HG03342 (cell line): Measurements from ENCODE around the gene COX10.
A peak's percentile ranks its signal among the peaks of the same experiment; 100 is the strongest.
"Not testable (repeated sequence)": the region's sequence is repeated elsewhere in the genome, so short reads cannot be mapped to it uniquely, and the experiment has no call there.

Experiments used
- ATAC-seq: cut with Tn5 transposase; IDR thresholded peaks from one replicate; pipeline ENCODE4 v1.9.1; 2021; ENCODE audit warnings: mild to moderate bottlenecking, moderate library complexity; ENCODE audit not compliant: unreplicated experiment

The COX10 gene

DNA sequence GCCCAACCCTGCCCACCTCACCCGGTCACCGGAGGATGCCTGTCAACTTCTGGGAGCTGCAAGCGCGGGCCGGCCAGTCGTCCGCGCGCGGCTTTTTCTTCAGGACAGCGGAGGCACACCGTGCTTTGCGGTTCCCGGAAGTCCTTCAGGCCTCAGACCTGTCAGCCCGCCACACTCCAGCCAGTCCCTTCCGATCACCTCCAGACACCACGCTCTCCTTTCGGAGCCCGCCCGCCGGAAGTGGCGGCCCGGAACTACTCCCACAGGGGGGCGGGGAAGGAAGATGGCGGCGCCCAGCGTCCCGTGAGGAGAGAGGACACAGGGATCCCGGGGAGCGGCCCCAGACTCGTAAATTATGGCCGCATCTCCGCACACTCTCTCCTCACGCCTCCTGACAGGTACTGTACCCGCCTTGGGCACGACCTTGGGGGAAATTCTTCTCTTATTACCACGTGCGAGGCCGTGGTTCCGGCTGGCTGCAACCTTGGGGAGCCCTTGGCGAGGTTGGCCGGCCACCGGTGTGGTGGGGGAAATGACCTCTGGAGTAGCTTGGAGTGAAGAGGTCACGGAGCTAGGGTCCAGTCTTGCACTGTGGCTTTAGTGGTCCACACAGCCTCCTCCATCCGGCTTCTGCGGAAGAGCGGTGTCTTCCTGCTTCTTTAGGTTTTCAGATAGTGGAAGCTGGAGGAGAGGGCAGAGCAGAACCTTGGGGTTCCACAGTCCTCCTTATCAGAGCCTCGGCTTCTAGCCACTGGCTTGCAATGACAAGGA lies at the start of gene COX10:
TSS of gene COX10 (plus strand) at position 254 of the 771 bp plus-strand sequence. CDS start at position 356, 102 bp downstream.
- ATAC-seq, result peak; percentile 99

DNA sequence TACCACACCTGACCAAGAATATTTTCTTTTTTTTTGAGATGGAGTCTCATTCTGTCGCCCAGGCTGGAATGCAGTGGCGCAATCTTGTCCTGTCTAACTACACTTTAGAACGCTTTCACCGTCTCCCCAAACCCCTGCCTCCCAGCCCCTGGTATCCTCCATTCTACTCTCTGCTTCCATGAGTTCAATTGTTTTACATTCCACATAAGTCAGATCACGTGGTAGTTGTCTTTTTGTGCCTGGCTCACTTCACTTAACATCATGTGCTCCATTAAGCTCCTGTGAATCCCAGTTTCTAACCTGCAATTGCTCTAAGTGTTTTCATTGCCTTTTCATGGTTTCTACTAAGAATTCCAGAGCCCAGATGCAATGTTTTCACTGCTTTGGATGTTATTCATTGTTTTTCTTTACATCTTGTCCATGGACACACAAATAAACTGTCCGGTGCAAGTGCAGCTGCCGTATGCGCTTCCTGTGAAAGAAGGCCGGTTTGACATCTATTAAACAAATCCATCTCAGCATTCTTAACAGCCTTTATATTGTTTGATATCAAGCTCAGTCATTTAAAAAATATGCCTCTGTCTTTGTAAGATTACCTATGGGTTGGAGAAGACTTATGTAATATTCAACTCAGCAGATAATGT lies 47.5 kb upstream of the COX10 start:
- ATAC-seq, result not testable (repeated sequence)

DNA sequence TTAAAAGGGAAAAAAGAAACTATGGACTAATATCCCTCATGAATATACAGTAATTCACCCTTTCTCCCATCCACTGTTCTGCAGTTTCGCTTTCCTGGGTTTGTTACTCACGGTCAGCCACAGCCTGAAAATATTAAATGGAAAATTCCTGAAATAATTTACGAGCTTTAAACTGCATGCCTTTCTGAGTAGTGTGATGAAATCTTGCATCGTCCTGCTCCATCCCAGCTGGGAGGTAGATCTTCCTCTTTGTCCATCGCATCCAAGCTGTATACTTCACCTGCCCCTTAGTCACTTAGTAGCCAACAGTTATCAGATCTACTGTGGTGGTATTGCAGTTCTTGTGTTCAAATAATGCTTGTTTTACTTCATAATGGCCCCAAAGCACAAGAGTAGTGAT lies 39.5 kb upstream of the COX10 start:
- not testable (repeated sequence) for ATAC-seq

DNA sequence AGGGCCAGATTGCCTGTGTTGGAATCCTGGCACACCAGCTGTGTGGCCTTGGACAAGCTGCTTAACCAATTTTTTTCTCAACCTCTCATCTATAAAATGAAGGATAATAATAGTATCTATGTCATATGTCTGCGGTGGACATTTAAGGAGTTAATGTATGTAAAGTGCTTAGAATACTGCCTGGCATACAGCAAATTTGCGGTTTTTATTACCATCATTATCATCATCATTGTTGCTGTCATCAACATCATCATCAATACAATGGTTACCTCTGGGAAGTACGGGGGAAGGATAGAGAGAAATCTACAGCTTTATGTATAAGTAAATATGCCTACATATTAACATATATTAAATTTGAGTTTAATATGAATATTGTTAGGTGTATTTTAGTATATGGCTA lies 37.1 kb upstream of the COX10 start:
- no peak for ATAC-seq

DNA sequence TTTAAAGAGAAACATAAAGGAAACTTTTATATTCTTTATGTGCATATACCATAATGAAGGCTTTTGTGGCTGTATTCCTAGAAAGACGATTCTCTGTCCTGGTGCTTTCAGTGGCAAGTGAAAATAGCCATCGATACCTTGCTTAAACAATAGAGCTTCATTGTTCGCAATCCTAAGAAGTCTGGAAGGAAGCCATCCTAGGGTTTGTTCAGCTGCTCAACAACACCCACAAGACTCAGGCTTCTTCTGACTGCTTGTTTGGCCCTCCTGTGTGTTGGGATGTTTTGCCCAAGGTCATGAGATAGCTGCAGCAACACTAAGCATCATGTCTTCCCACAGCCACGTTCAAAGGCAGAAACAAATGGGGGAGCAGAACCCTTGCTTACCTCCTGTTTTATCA lies 36.1 kb upstream of the COX10 start:
- no peak for ATAC-seq

DNA sequence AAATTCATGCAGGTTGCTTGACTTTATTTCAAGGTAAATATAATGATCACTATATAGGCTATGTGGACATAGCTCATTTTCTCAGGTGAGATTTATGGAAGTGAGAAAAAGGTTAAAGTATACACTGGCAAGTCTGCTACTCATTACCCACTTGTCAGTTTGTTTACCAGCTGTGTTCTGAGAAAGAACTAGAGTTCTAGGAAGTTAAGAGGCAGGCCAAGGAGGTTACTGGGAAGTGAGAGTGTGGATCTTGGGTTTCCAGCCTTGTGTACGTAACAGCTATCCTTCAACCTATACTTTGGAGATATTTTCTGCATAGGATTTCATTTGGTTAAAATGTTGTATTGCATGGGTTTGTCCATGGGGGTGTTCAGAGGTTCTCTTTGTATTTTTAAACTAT lies 31.9 kb upstream of the COX10 start:
- no peak for ATAC-seq

DNA sequence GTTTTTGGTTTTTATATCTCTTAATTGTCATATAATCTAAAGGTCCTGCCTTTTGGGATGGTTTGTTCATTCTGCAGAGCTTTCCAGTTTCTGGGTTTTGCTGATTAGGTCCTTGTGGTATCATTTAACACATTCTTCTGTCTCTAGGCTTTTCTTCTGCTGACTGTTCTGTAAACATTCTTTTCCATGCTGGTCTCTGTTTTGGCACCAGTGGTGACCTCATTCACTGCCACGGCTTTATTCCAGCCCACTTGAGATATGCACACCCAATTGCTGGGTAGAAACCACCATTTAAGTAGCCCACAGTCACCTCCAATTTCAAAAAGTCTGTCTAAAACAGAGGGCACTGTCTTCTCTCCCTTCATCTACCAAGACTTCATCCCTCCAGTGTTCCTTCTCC lies 31.1 kb upstream of the COX10 start:
- no peak for ATAC-seq

DNA sequence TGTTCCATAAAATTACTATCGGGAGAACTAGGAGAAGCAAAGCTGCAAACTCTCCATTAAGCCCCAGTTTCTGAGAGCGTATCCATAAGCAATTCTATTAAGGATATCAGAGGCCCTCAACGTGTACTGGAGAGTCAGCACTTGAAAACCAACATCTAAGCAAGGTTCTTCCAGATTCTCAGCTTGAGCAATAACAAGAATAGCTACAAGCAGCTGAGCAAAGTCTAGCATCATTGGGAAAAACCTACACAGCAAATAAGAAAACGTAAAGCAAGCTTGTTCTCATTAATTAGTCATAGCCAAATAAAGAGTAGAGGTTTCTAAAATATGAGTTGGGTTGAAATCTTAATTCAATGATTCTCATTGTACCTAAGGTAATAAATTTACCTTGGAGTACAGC lies 26.9 kb upstream of the COX10 start:
- ATAC-seq, result no peak

DNA sequence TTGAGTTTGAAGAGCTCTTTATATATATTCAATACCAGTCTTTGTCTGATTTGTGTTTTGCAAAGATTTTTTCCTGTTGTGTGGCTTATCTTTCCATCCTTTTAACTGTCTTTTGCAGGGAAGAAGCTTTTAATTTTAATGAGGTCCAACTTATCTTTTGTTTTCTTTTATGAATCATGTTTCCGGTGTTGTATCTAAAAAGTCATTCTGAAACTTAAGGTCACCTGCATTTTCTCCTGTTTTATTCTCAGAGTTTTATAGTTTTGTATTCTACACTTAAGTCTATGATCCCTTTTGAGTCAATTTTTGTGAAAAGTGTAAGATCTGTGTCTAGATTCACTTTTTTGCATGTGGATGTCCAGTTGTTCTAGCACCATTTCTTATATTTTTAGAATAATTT lies 24.6 kb upstream of the COX10 start:
- no peak for ATAC-seq

DNA sequence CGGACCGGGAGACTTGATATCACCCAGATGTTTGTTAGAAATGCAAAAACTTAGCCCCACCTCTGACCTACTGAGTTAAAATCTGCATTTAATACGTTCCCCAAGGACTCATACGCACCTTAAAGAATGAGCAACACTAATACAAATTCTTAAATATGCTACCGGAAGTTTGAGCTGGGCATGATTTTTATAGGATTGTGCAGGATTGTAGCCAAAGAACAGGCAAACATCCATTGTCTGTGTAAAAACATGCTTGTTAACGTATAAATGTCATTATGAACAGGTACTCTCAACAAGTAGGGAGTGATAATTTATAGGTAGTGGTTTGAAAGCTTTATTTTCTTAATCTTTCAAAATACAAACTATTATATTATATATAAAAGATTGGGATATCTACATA lies 22.3 kb upstream of the COX10 start:
- no peak for ATAC-seq

DNA sequence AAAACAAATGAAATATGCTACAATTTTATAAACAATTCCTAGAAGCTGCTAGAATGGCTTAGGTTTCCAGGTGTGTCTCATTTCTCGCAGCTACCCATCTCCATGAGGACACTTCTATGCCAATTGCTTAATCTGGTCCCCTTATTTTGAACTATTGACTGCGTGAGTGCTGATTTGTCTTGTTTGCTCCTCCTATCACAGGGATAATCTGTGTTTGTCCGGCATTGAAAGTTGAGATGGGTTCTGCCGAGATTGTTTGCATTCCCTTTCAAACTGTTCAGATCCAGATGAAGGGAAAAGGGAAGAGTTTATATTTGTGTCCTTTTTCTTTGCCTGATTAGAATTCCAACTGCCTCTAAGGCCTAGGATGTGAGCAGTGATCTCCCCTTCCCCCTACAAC lies 21.7 kb upstream of the COX10 start:
- ATAC-seq, result no peak

DNA sequence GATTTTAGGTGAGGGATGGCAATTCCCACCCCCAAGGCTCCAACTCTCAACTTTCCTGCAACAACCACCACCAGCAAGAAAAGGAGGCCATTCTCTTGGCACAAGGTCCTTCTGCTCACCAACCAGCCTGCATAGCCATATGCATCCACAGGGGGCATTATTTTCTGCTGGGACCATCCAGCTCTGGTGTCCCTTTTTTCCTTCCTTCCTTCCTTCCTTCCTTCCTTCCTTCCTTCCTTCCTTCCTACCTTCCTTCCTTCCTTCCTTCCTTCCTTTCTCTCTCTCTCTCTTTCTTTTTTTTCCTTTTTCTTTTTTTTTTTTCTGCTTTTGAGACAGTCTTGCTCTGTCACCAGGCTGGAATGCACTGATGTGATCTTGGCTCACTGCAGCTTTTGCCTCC lies 21.1 kb upstream of the COX10 start:
- no peak for ATAC-seq

DNA sequence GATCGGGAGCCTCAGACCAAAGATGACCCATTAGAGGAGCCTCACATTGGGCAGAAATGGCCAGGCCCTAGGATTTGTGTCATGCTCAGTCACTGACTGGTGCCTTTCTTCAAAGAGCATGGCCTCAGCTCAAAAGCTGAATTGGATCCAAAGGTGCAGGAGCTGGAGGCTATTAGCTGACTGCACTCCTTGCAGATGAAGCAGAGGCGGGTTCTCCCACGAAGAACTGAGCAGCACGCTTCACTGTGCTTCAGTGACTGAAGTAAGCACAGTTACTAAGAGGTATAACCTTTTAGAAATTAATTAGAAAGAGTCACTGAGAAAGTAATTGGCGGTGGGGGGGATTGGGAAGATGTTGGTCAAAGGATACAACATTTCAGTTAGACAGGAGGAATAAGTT lies 18.7 kb upstream of the COX10 start:
- no peak for ATAC-seq

DNA sequence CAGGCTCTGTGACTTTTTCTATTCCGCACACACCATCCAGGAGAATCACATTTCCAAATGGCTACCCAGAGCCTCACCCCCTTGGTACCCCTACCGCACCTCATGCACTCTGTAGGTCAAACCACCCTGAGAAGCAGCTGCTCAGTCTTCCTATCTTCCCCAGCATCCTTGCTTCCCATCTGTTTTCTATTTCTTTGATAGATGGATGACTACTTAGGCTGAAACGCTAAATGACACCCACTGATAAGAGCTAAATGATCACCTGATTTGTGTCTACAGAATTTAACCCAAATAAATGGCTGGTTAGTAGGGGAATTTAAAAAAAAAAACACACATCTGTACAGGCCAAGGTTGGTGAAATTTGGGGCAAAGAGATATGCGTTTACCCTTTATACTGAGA lies 17.6 kb upstream of the COX10 start:
- ATAC-seq, result no peak

DNA sequence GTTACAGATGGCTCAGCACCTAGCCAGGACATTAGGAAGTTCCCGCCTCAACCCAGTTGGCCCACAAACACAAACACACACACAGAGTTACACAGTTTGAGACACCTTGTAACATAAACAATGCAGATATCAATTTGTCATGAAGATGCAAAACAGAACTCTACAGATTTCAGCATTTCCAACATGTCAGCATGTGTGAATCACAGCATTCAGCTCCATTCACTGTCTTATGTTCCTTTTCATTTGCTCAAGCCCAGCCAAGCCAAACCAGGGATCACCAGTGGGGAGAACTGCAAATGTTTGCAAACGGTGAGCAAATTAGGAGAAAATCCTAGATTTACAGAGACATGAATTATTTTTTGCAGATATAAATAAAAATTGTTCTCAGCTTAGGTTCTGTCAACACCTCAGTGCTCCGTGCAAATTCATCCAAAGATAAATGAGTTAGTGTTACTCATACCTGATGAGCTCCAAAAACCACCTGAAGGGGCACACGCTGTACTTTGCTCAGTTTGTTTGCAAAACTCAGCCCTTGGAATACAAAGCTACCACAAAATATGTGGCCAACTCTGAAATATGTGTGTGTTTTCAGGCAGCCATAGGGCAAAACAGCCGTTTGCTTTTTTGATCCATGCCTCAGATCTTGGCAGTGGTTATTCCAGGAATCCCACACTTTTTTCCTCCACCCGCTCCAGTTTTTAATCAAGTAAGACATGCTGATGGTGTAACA lies 16.3 kb upstream of the COX10 start:
- no peak for ATAC-seq

DNA sequence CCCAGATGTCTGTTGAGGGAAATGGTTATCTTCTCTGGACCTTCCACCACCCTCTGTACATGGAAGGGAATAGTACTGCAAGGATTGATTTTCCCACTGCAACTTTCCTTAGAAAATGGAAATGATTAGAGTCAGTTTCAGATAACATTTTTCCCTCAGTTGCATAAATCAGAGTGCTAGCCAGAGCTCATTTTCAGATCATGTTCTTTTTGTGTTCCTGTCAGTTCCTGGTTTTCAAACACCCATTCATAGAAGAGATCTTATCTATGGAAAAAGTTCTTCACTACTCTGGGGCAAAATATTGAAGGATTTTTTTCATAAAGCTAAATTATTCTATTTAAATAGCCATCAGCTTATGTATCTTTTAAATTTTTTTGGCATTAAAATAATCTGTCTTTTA lies 11.7 kb upstream of the COX10 start:
- ATAC-seq, result no peak

DNA sequence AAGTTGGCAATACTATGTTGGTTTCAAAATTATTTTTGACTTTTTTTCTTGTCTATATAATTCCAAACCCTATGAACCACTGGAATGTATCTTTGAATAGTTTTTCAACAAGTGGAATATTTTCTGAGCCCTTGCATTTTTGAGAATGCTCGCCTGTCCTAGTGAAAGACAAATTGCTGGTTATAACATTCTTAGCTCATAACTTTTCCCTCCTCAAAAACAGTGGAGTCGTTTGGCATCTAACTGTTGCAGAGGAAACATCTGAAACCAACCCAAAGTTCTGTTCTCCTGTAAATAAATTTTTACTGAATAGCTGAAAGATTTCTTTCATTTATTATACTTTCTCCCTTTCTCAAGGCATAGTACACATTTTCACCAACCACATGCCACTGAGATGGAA lies 11.3 kb upstream of the COX10 start:
- no peak for ATAC-seq

DNA sequence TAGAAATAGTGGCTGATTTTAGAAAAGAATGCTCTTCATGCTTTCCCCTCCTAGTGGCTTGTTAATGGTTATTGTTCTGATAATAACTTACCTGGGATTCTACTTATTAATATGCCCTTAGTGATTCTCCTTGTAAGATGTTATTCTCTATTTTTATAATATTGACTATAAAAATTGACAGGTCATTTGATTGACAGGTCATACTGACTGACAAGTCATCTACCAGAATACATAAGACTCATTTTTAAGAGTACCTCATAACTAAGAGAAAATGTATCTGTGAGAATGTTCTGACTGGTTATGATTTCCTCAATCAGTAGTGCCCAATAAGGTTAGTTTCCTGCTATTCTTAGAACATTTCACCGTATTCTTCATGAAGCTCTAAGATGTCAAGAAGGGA lies 8.6 kb upstream of the COX10 start:
- no peak for ATAC-seq

DNA sequence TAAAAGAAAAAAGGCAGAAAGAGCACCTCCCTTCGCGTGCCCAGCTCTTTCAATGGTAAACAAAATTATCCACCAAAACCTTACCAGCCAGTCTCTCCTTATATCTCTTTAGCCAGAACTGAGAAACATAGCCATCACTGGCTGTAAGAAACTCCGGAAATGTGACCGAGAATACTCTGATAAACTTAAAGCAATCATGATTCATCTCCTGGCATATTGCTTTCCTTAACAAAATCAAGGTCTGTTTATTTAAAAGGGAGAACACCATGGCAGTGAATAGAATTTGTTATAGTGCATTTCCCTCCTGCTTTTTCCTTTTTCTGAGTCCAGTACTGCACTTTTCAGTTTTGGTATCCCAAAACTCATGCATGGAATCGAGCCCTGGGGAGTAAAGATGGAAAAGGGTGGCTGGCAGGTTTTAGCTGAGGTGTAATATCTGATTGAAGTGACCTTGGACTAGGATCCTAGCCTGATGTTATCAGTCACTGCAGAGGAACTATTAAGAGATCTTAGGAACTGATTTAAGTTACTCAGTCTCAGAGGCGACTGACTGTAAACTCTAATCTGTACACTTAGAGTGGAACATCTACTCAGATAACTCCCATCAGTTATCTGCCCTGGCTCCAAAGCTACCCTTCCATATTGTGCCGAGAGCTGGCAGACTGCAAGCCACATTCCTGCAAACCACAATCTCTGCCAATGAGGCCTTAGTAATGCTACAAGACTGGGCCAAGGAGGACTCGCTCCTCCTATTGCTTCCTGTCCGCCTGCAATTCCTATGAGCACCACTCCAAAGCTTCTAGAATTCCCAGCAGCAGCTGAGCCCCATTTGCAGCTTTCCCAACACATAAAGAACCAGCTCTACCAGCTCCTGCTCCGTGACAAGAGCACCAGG lies 7.4 kb upstream of the COX10 start:
- no peak for ATAC-seq

DNA sequence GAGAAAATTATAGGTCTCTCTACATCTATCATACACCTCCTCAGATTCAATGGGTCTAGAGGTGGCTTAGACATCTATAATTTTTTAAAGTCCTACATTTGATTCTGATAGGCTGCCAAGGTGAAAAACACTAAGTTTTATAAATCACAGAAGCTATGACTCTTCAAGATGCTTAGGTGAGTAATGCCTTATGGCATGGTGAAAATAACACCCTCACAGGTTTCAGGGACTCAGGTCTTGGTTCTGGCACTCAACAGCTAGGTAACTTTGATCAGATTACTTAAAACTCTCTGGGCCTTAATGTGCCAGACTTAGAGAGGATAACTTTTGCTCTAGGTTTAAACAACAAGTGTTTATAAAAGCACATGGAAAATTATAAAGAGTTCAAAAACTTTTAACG lies 2.0 kb upstream of the COX10 start:
- ATAC-seq, result no peak
